Neural progenitor cell (in vitro differentiated cells): Measurements from ENCODE around the gene ITFG1.
A peak's percentile ranks its signal among the peaks of the same experiment; 100 is the strongest.

Experiments used
- EZH2 ChIP-seq: fragments of 200-600 bp; sonication (generic); IDR thresholded peaks from 2 replicates; pipeline ENCODE4 v1.6.1; 2017; ENCODE audit warnings: antibody characterized with exemption, mild to moderate bottlenecking, moderate library complexity
- TF ChIP-seq, protein P1 (sequence below): fragments of 200-600 bp; sonication (generic); IDR thresholded peaks from 2 replicates; pipeline ENCODE4 v1.5.1; 2017; ENCODE audit warnings: antibody characterized with exemption, mild to moderate bottlenecking

DNA sequence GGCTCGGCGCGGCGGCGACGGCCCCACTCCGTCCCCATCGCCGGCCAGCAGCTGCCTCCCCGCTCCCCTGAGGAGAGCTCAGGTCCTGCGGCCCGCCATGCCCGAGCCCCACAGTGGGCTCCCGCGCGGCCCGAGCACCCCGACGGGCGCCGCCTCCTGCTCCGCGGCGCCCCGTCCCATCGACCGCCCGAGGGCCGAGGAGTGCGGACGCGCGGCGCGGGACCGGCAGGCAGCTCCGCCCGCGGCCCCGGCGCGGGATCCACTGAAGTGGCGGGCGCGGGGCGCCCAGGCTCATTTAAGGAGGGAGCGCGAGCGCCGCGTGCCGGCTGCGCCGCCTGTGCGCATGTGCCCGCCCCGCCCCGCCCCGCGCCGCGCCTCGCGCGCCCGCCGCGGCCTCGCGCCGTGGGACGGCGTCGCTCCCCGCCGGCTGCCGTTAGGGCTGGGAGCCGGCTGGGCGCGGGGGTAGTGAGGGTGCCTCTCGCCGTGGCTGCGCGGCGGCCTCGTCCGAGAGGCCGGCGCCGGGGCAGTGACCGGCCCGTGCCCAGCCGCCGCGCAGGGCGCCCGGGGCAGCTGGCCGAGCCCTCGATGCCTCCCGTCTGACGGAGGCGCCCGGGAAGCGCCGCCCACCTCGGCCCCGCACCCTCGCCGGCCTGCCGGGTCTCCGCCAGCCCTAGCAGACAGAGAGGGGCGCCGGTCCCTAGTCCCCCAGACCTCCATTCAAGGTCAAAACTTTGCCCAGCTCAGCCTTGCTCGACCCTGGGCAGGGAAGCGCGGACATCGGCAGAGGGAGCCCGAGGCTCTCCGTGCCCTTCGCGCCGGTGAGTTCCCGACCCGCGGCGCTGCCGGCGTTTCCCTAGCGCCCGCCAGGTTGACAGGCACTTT is 316.9 kb downstream of the ITFG1 start, which contains the start of gene NETO2:
- TF ChIP-seq, protein P1, sequence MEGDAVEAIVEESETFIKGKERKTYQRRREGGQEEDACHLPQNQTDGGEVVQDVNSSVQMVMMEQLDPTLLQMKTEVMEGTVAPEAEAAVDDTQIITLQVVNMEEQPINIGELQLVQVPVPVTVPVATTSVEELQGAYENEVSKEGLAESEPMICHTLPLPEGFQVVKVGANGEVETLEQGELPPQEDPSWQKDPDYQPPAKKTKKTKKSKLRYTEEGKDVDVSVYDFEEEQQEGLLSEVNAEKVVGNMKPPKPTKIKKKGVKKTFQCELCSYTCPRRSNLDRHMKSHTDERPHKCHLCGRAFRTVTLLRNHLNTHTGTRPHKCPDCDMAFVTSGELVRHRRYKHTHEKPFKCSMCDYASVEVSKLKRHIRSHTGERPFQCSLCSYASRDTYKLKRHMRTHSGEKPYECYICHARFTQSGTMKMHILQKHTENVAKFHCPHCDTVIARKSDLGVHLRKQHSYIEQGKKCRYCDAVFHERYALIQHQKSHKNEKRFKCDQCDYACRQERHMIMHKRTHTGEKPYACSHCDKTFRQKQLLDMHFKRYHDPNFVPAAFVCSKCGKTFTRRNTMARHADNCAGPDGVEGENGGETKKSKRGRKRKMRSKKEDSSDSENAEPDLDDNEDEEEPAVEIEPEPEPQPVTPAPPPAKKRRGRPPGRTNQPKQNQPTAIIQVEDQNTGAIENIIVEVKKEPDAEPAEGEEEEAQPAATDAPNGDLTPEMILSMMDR, result peak; percentile 67
- TF ChIP-seq EZH2, result no peak
